Right lobe of liver (tissue), 4 donors: ENCODE data around the gene PGRMC2.
"Not testable (repeated sequence)": the region's sequence is repeated elsewhere in the genome, so short reads cannot be mapped to it uniquely, and the experiment has no call there.

Source experiments
- CTCF ChIP-seq, 4 donors: fragments of 200-600 bp in 3 of 4; fragments of 450-650 bp in 1 of 4; IDR thresholded peaks; one replicate each; pipeline versions ENCODE4 v1.5.1 to v1.8.0; 2016 to 2022; ENCODE audit warnings: antibody characterized with exemption in 4 of 4, mild to moderate bottlenecking in 2 of 4
- POLR2A ChIP-seq: fragments of 450-650 bp; IDR thresholded peaks from one replicate; pipeline ENCODE4 v1.6.1; 2017; ENCODE audit warnings: antibody characterized with exemption, mild to moderate bottlenecking
- donor health status: DM: no; HTN: no; CAD: no.
- donor health status: DM: no; HTN: no; CAD: no.
- donor health status: DM: no; HTN: yes; CAD: no.

GRCh38 chr4:128265550-128265949 lies 22.1 kb downstream of the PGRMC2 start:
- not testable (repeated sequence) for TF ChIP-seq POLR2A; CTCF (IDR thresholded peaks at IDR 0.05)
